Chondrocyte (in vitro differentiated cells): Measurements from ENCODE around the gene FSD2. TPM values are rescaled to one million over a fixed set of nuclear protein-coding genes. Genes with fewer than 3 reads are reported as not detected.

ENCODE experiments used
- DNase-seq: peaks from one replicate; pipeline ENCODE4 v3.0.0; 2021; ENCODE audit warnings: mixed read lengths, low spot score
- H3K27ac Mint-ChIP-seq: one replicate; pipeline ENCODE4 v1.8.0; 2021; ENCODE audit warnings: mild to moderate bottlenecking, moderate library complexity, mixed read lengths; ENCODE audit not compliant: unreplicated experiment
- H3K27me3 Mint-ChIP-seq: 2 replicates; pipeline ENCODE4 v1.8.0; 2021; ENCODE audit warnings: low read depth, mixed read lengths
- H3K36me3 Mint-ChIP-seq: 2 replicates; pipeline ENCODE4 v1.8.0; 2021; ENCODE audit warnings: low read depth, mixed read lengths
- H3K4me1 Mint-ChIP-seq: 2 replicates; pipeline ENCODE4 v1.8.0; 2021; ENCODE audit warnings: low read depth, mild to moderate bottlenecking, mixed read lengths
- H3K4me3 Mint-ChIP-seq: one replicate; pipeline ENCODE4 v1.8.0; 2021; ENCODE audit warnings: mild to moderate bottlenecking, moderate library complexity, mixed read lengths; ENCODE audit not compliant: unreplicated experiment
- H3K9me3 Mint-ChIP-seq: 2 replicates; pipeline ENCODE4 v1.8.0; 2021; ENCODE audit warnings: low read depth, mixed read lengths
- CTCF ChIP-seq: fragments of 200-600 bp; sonication (generic); IDR thresholded peaks from 2 replicates; pipeline ENCODE4 v1.5.0; 2021; ENCODE audit warnings: antibody characterized with exemption, mild to moderate bottlenecking, moderate library complexity
- total RNA-seq: library from RNA; stranded (reverse); gene quantifications from 3 replicates; pipeline ENCODE4 v1.2.1, GENCODE V29; 2021

FSD2 gene
- total RNA-seq, 1 donor from 2014 or later = not detected

GRCh38 chr15:82764117-82764490, 41.8 kb downstream of the FSD2 start:
- no peak for DNase-seq
- peaks cover 3% of the 10 kb centered on the region for H3K4me1 Mint-ChIP-seq
- no peak overlapping the region for H3K4me3 Mint-ChIP-seq

GRCh38 chr15:82763361-82764116, 42.3 kb downstream of the FSD2 start:
- no peak overlapping the region for H3K4me3 Mint-ChIP-seq
- no peak overlapping the region for H3K27ac Mint-ChIP-seq
- H3K36me3 Mint-ChIP-seq = peaks cover 9% of the 10 kb centered on the region
- no peak for TF ChIP-seq CTCF
- H3K4me1 Mint-ChIP-seq = peaks cover 3% of the 10 kb centered on the region
- no peaks in the 10 kb centered on the region for H3K27me3 Mint-ChIP-seq
- no peaks in the 10 kb centered on the region for H3K9me3 Mint-ChIP-seq
- no peak for DNase-seq

More at GRCh38 chr15:82764117-82764490, 41.8 kb downstream of the FSD2 start:
- H3K9me3 Mint-ChIP-seq = no peaks in the 10 kb centered on the region
- no peak for TF ChIP-seq CTCF
- H3K27ac Mint-ChIP-seq = no peak overlapping the region
- peaks cover 9% of the 10 kb centered on the region for H3K36me3 Mint-ChIP-seq
- no peaks in the 10 kb centered on the region for H3K27me3 Mint-ChIP-seq

GRCh38 chr15:82751308-82751707, 54.6 kb downstream of the FSD2 start:
- Mint-ChIP-seq H3K4me3 (peak overlapping the region; percentile 96), H3K4me1 (peaks cover 31% of the 10 kb centered on the region), H3K27me3 (no peaks in the 10 kb centered on the region), H3K36me3 (peaks cover 16% of the 10 kb centered on the region), H3K27ac (peak overlapping the region; percentile 92), H3K9me3 (no peaks in the 10 kb centered on the region)
- TF ChIP-seq CTCF = no peak
- DNase-seq = no peak

GRCh38 chr15:82750831-82751180, 55.1 kb downstream of the FSD2 start:
- Mint-ChIP-seq H3K27ac (peak overlapping the region; percentile 92), H3K4me1 (peaks cover 31% of the 10 kb centered on the region), H3K36me3 (peaks cover 12% of the 10 kb centered on the region), H3K27me3 (no peaks in the 10 kb centered on the region), H3K4me3 (peak overlapping the region; percentile 96), H3K9me3 (no peaks in the 10 kb centered on the region)
- DNase-seq = no peak
- peak; percentile 19 for TF ChIP-seq CTCF

- H3K4me3 Mint-ChIP-seq = peak overlapping the region; percentile 96
- no peaks in the 10 kb centered on the region for H3K9me3 Mint-ChIP-seq
- H3K27me3 Mint-ChIP-seq = no peaks in the 10 kb centered on the region
- TF ChIP-seq CTCF = no peak
- peak; percentile 95 for DNase-seq
- H3K36me3 Mint-ChIP-seq = peaks cover 9% of the 10 kb centered on the region
- H3K4me1 Mint-ChIP-seq = peaks cover 31% of the 10 kb centered on the region
- peak overlapping the region; percentile 92 for H3K27ac Mint-ChIP-seq
These were observed 55.7 kb downstream of the FSD2 start for GRCh38 chr15:82749951-82750830.
